Aorta (tissue), 5 donors: Measurements from ENCODE around the gene MTM1. TPM values are rescaled to one million over a fixed set of nuclear protein-coding genes. Genes with fewer than 3 reads are reported as not detected.

Experiments used
- ATAC-seq: fragments of 200-7000 bp; cut with Tn5 transposase; one replicate; pipeline ENCODE4 v1.9.1; 2022; ENCODE audit warnings: moderate library complexity; ENCODE audit not compliant: low FRiP score
- DNase-seq, 2 donors: peaks; one replicate each; pipeline ENCODE4 v3.0.0-alpha.2; 2020
- H3K27ac ChIP-seq, 2 donors: one replicate each; pipeline ENCODE4 v1.5.1; 2013; ENCODE audit warnings: low read length in 2 of 2, mild to moderate bottlenecking in 2 of 2, moderate library complexity in 2 of 2, control low read depth in 1 of 2, inconsistent platforms in 1 of 2, low read depth in 1 of 2
- H3K27me3 ChIP-seq, 2 donors: one replicate each; pipeline ENCODE4 v1.6.1; 2013; ENCODE audit warnings: control low read depth in 1 of 2, low read length in 1 of 2, mild to moderate bottlenecking in 1 of 2, moderate library complexity in 1 of 2; ENCODE audit not compliant: insufficient read depth in 2 of 2, control insufficient read depth in 1 of 2
- H3K36me3 ChIP-seq, 2 donors: one replicate each; pipeline ENCODE4 v1.6.1; 2013; ENCODE audit warnings: control low read depth in 1 of 2, low read length in 1 of 2, mild to moderate bottlenecking in 1 of 2; ENCODE audit not compliant: insufficient read depth in 2 of 2, control insufficient read depth in 1 of 2
- H3K4me1 ChIP-seq, 2 donors: one replicate each; pipeline ENCODE4 v1.6.1; 2013; ENCODE audit warnings: low read length in 2 of 2, control low read depth in 1 of 2, mild to moderate bottlenecking in 1 of 2, moderate library complexity in 1 of 2; ENCODE audit not compliant: insufficient read depth in 2 of 2, control insufficient read depth in 1 of 2
- H3K4me3 ChIP-seq, 2 donors: one replicate each; pipeline ENCODE4 v1.5.1; 2013; ENCODE audit warnings: low read length in 2 of 2, control low read depth in 1 of 2, mild to moderate bottlenecking in 1 of 2
- H3K9me3 ChIP-seq: one replicate; pipeline ENCODE4 v1.6.1; 2013; ENCODE audit warnings: mild to moderate bottlenecking, low read length; ENCODE audit not compliant: control insufficient read depth
- WGBS, 2 donors: extraction: QIAGEN DNeasy Blood & Tissue Kit; methylation state at CpG; one replicate each; pipeline ENCODE4 v1.1.7; 2013; 5-methylcytosine and 5-hydroxymethylcytosine counted together
- intact Hi-C, 2 donors: fragments of 100-400 bp; cut with DNase I; formaldehyde crosslinking; loops; one replicate each; pipeline versions ENCODE4 v1.14.2 to v1.15.0; 2022
- polyA plus RNA-seq, 2 donors: library from polyadenylated mRNA; stranded (reverse); fragments of 200-250 nt; gene quantifications; one replicate each; pipeline ENCODE4 v1.2.3, GENCODE V29; 2013
- total RNA-seq, 2 donors: library from RNA; stranded (reverse); fragmentation: NEBNext Ultra II Directional; extraction: Animal tissue kit (Norgen Biotek cat#: 25700); gene quantifications; one replicate each; pipeline ENCODE4 v1.2.1, GENCODE V29; 2021
- donor health status: healthy with polysubstance abuse.
- donor health status: Bipolar disorder and iron deficiency.
- donor health status: DM: no; HTN: no; CAD: no.
- donor health status: DM: no; HTN: no; CAD: no.
- donor health status: DM: yes; HTN: yes; CAD: no.

Gene MTM1
- total and polyA plus RNA-seq, 4 donors, result 5.5 to 20.5 (median 11.0) TPM

DNA sequence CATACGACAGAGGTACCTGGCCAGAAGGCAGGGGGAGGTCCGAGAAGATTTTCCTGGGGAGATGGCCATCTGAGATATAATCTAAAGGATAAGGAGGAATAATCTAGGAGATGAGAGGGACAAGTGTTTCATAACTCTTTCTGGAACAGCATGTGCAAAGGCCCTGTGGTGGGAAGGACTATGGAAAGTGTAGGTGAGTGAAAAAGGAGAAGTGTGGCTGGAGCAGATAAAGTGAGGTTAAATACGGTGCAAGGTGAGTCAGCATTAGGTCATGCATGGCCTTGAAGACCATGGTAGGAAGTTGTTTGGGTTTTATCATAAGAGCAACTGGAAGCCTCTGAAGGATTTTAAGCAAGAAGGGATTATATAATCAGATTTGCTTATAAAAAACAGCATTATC is 34.6 kb upstream of the MTM1 start:
- Histone ChIP-seq H3K4me1 (no peaks in the 10 kb centered on the region), H3K9me3 (no peaks in the 10 kb centered on the region), H3K27ac (no peak overlapping the region), H3K27me3 (no peaks in the 10 kb centered on the region), H3K36me3 (no peaks in the 10 kb centered on the region), H3K4me3 (no peak overlapping the region)
- DNase-seq (no peak), ATAC-seq (no peak)
- intact Hi-C loops, result no loop called here
- WGBS, 2 donors, result 77 to 91% methylated on average over 3 of the region's 3 CpGs

DNA sequence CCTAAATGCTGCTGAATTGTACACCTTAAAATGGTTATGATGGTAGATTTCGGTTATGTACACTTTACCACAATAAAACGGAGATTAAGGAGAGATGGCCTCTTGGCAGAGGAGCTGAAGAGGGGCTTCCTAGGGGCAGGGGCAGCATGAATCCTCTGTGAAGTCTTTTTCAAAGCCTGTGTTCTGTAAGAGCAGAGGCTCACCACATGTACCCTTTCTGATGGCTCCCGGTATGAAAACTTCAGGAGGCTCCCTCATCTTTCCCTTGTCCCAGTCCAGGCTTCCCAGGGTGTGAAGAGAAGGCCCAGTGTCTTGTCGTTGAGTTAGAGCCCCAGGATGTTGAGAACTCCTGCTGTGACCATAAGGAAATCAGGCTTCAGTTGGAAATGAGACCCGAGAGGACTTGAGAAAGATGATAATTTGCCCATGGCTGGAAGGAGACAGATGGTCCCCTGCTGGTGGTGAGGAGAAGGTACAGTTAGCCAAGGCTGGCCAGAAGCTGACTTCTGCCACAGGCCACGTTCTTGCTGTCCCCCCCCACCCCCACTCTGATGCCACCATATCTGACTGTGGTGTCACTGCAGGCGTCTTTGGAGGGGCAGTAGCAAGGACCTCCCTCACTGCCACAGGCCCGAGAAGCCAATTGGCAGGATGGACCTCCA is 31.8 kb upstream of the MTM1 start:
- intact Hi-C loops, result no loop called here
- Histone ChIP-seq H3K4me3 (no peak overlapping the region), H3K27me3 (no peaks in the 10 kb centered on the region), H3K4me1 (no peaks in the 10 kb centered on the region), H3K9me3 (no peaks in the 10 kb centered on the region), H3K27ac (no peak overlapping the region), H3K36me3 (no peaks in the 10 kb centered on the region)
- peak; percentile 33 for ATAC-seq
- DNase-seq, result no peak
- WGBS, 2 donors, result 60 to 75% methylated on average over 8 of the region's 8 CpGs

- H3K4me1 ChIP-seq, result no peaks in the 10 kb centered on the region
- intact Hi-C loops, result no loop called here
- no peak overlapping the region for H3K4me3 ChIP-seq
- no peaks in the 10 kb centered on the region for H3K27me3 ChIP-seq
- no peaks in the 10 kb centered on the region for H3K36me3 ChIP-seq
- H3K9me3 ChIP-seq, result no peaks in the 10 kb centered on the region
- 14 to 31% methylated on average over 6 of the region's 6 CpGs for WGBS, 2 donors
- ATAC-seq (no peak), DNase-seq (no peak)
- H3K27ac ChIP-seq, result no peak overlapping the region
Measured at GRCh38 chrX:150537851-150538250, 30.6 kb upstream of the MTM1 start.

- DNase-seq (no peak), ATAC-seq (no peak)
Measured at GRCh38 chrX:150540965-150541364, 27.5 kb upstream of the MTM1 start.

GRCh38 chrX:150542846-150543229 is 25.6 kb upstream of the MTM1 start:
- Histone ChIP-seq H3K27me3 (no peaks in the 10 kb centered on the region), H3K4me3 (no peak overlapping the region), H3K27ac (no peak overlapping the region), H3K36me3 (no peaks in the 10 kb centered on the region), H3K4me1 (no peaks in the 10 kb centered on the region), H3K9me3 (no peaks in the 10 kb centered on the region)
- intact Hi-C loops, result no loop called here
- WGBS, 2 donors, result 92 to 99% methylated on average over 4 of the region's 4 CpGs
- DNase-seq (no peak), ATAC-seq (no peak)

More at GRCh38 chrX:150540965-150541364, 27.5 kb upstream of the MTM1 start:
- intact Hi-C loops, result no loop called here
- no peaks in the 10 kb centered on the region for H3K36me3 ChIP-seq
- no peaks in the 10 kb centered on the region for H3K4me1 ChIP-seq
- WGBS, 2 donors, result 60 to 71% methylated on average over 6 of the region's 6 CpGs
- H3K4me3 ChIP-seq, result no peak overlapping the region
- no peaks in the 10 kb centered on the region for H3K27me3 ChIP-seq
- no peak overlapping the region for H3K27ac ChIP-seq
- no peaks in the 10 kb centered on the region for H3K9me3 ChIP-seq

GRCh38 chrX:150543230-150544155 is 24.9 kb upstream of the MTM1 start:
- DNase-seq (no peak), ATAC-seq (no peak)
- H3K27ac ChIP-seq, result no peak overlapping the region
- no peaks in the 10 kb centered on the region for H3K4me1 ChIP-seq
- WGBS, 2 donors, result 83 to 90% methylated on average over 13 of the region's 13 CpGs
- intact Hi-C loops, result no loop called here
- H3K36me3 ChIP-seq, result no peaks in the 10 kb centered on the region
- no peaks in the 10 kb centered on the region for H3K27me3 ChIP-seq
- H3K4me3 ChIP-seq, result no peak overlapping the region
- H3K9me3 ChIP-seq, result no peaks in the 10 kb centered on the region

DNA sequence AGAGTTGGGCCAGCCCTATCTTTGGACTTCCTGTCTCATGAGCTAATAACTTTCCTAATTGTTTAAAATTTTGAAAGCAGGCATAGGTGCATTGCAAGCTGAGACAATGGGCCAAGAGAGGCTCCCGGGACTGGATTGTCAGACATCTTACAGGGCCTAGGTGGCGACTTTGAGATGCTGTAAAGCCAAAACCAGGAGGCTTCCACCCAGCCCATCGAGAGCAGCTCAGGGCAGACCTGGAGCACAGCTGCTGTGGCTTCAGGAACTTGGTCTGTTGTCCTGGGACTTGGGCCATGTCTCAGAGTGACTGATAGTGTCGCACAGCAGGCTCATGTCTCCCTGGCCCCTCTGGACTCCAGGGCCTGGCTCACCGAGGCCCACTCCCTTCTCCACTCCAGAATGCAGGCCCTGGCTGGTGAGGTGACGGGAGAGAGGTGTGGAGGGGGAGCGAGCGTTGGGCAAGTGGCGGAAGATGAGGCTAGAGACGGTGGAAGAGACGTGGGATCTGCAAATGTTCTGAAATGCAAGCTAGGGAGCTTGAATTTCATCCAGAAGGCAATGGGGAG is 24.1 kb upstream of the MTM1 start:
- H3K4me1 ChIP-seq, result no peaks in the 10 kb centered on the region
- H3K36me3 ChIP-seq, result no peaks in the 10 kb centered on the region
- no peaks in the 10 kb centered on the region for H3K9me3 ChIP-seq
- intact Hi-C loops, result no loop called here
- H3K27me3 ChIP-seq, result no peaks in the 10 kb centered on the region
- no peak overlapping the region for H3K4me3 ChIP-seq
- ATAC-seq (no peak), DNase-seq (no peak)
- no peak overlapping the region for H3K27ac ChIP-seq
- 43 to 48% methylated on average over 11 of the region's 11 CpGs for WGBS, 2 donors

DNA sequence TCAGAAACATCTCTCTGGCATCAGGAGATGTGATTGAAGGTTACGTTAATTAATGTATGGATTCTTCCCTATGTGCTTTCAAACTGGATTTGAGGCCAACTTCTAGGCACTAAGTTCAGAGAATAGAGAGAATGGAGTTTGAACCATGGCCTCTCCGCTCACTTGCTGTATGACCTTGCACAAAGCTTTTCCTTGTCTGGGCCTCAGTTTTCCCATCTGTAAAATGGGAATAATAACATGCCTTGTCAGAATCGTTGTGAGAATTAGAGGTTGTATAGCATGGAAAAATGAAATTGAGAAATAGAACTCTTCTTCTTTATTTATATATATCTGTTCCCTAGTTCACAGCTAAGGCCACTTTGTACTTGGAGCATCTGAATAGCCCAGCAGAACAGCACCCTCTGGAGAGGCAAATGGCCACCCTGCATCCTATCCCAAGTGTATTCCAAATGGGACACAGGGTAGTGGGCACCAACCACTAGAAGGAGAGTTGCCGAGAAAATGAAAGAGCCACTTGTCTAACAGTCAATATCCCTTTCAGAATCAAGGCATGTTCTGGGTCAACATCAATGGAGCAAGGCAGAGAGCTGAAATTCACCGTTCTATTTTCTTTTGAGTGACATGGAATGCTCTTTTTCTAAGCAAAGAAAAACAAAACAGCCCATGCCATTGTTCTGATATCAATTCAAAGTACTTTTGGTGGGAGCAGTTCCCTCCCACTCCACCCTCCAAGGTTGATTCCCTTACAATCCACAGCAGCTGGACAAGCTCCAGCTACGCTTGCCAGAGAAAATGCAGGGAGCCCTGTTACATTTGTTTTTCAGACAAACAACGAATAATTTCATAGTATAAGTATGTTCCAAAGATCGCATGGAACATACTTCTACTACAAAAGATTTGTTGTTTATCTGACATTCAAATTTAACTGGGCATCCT is 23.3 kb upstream of the MTM1 start:
- 53 to 56% methylated on average over 8 of the region's 8 CpGs for WGBS, 2 donors
- intact Hi-C loops, result no loop called here
- H3K27me3 ChIP-seq, result no peaks in the 10 kb centered on the region

More for the DNA sequence above, 23.3 kb upstream of the MTM1 start:
- no peak for ATAC-seq
- Histone ChIP-seq H3K9me3 (no peaks in the 10 kb centered on the region), H3K27ac (no peak overlapping the region), H3K4me1 (no peaks in the 10 kb centered on the region), H3K4me3 (no peak overlapping the region), H3K36me3 (no peaks in the 10 kb centered on the region)
- no peak for DNase-seq
